ENCODE data around the gene FGR.

FGR gene

DNA sequence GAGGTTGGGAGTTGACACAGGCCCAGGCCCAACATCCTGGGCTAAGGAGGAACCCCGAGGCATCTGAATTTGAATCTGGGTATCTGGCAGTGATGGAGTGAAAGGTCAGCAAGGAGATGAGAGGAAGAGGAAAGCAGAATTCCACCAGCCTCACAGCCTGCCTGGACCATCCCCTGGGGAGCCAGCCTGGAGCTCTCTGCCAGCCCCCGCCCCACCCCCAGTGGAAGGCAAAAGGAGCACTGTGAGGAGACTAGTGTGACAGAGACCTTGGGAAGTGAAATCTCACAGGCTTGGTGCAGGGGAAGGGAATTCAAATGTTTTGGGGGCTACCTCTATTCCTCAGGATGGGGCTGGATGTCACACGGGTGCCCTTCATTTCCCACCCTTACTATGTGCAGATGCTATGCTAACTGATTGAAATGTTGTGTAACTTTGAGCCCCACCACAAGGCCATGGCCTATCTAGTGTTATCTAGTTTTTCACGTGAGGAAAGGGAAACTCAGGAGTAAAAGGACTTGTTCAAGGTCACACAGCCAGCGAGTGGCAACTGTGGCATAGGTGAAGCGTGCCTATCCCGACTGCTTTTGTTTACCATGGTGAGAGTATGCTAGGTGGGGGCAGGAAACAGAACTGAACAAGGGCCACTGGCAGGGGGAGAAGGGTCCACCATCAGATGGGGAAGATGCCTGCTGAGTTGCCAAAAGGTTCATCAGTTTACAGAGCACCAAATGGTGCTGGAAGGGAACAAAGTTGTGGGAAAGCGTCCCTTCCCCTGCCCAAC is 60.8 kb downstream of the FGR start:
- no peak for TF ChIP-seq ZFX (IDR thresholded peaks at IDR 0.05)
- TF ChIP-seq, protein P1, sequence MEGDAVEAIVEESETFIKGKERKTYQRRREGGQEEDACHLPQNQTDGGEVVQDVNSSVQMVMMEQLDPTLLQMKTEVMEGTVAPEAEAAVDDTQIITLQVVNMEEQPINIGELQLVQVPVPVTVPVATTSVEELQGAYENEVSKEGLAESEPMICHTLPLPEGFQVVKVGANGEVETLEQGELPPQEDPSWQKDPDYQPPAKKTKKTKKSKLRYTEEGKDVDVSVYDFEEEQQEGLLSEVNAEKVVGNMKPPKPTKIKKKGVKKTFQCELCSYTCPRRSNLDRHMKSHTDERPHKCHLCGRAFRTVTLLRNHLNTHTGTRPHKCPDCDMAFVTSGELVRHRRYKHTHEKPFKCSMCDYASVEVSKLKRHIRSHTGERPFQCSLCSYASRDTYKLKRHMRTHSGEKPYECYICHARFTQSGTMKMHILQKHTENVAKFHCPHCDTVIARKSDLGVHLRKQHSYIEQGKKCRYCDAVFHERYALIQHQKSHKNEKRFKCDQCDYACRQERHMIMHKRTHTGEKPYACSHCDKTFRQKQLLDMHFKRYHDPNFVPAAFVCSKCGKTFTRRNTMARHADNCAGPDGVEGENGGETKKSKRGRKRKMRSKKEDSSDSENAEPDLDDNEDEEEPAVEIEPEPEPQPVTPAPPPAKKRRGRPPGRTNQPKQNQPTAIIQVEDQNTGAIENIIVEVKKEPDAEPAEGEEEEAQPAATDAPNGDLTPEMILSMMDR (conservative IDR thresholded peaks at IDR 0.05) = no peak
- no peak overlapping the region for H3K27ac ChIP-seq

DNA sequence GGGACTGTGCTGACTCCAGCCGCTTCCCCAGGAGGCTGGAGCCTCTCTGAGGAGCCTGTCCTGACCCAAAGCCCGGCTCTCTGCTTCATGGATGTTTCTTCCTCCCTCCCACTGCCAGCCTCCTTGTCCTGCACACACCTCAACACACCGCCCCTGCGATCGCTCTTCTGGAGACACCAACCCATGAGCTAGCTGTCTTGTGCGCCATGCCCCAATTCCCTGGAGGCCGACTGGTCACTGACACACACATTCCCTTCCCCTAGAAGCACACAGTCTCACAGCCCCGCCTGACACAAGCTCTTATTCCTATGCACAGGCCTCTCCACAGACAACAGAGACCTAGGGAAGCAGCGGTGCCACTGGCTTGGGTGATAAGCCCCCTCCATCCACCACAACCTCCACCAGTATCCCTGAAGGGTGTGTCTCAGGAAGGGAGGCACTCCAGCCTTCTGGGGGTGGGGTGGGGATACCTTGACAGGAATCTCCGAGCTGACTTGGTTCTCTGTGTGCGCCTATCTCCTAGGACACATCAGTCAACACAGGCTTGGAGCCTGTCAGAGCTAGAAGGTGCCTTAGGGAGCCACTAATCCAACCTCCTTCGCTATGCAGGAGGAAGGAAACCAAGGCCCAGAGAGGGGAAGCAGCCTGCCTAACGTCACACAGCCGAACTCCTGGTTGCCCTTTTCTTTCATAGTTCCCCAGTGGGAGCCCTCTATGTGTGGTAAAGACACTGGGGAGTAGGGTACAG is 62.1 kb downstream of the FGR start:
- no peak overlapping the region for H3K27ac ChIP-seq
- no peak for TF ChIP-seq ZFX (IDR thresholded peaks at IDR 0.05)
- TF ChIP-seq, protein P1 (conservative IDR thresholded peaks at IDR 0.05) = no peak

DNA sequence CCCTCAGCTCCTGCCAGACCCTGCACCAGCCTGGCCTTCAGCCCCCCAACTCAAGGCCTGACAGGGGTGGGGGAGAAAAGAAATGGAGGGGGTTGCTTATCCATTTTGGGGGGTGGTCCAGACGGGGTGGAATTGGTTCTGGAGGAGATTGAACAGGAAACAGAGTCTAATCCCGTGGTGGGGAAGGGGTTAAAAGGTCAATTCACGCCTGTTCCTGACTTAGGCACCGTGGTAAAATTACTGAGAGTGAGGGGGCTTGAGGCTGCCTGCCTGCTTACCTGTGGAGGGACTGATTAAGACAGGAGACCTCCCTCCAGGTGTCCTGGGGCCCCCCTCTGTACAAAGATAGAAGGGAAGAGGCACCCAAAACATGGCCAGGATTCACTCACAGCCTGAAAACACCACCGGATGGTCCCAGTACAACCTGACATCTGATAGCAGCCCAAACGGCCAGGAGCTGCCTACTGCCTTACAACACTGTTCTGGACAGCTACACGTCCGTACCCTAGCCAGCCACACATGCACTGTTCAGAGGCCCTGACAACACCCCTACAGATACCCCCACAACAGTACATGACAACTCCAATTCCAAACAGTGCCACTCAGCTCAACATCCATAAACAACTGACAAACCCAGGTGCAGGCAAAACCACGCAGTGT is 62.8 kb downstream of the FGR start:
- no peak overlapping the region for H3K27ac ChIP-seq
- no peak for TF ChIP-seq ZFX (IDR thresholded peaks at IDR 0.05)
- TF ChIP-seq, protein P1 (conservative IDR thresholded peaks at IDR 0.05) = no peak

GRCh38 chr1:27571439-27572018 is 63.5 kb downstream of the FGR start:
- TF ChIP-seq ZFX (IDR thresholded peaks at IDR 0.05) = no peak
- TF ChIP-seq, protein P1 (conservative IDR thresholded peaks at IDR 0.05) = no peak
- H3K27ac ChIP-seq = peak overlapping the region; percentile 15; the same call in 1 of the 2 replicates

GRCh38 chr1:27570784-27571183 is 64.2 kb downstream of the FGR start:
- peak overlapping the region; percentile 15; the same call in 1 of the 2 replicates for H3K27ac ChIP-seq
- TF ChIP-seq, protein P1 (conservative IDR thresholded peaks at IDR 0.05) = no peak
- TF ChIP-seq ZFX (IDR thresholded peaks at IDR 0.05) = no peak

- no peak for TF ChIP-seq ZFX (IDR thresholded peaks at IDR 0.05)
- TF ChIP-seq, protein P1 (conservative IDR thresholded peaks at IDR 0.05) = no peak
- H3K27ac ChIP-seq = peak overlapping the region; percentile 15; the same call in 1 of the 2 replicates
Observed at GRCh38 chr1:27570356-27570755, 64.6 kb downstream of the FGR start.
